GM13976 (cell line): ENCODE measurements around the gene ARMC6.
"Not testable (repeated sequence)": the region's sequence is repeated elsewhere in the genome, so short reads cannot be mapped to it uniquely, and the experiment has no call there.

Source experiments
- DNase-seq: peaks from one replicate; pipeline ENCODE4 v3.0.0; 2012; ENCODE audit warnings: low spot score
- in situ Hi-C: fragments of 300-500 bp; cut with MboI; formaldehyde crosslinking; loops from one replicate; pipeline ENCODE4 v1.12.0; 2022; ENCODE audit warnings: low sequenced_read_pairs, mixed read lengths, inconsistent platforms; ENCODE audit not compliant: unreplicated experiment
- TF ChIP-seq, protein P1 (sequence below): IDR thresholded peaks from 2 replicates; pipeline ENCODE4 v1.5.1; 2012; ENCODE audit warnings: borderline replicate concordance, mild to moderate bottlenecking; ENCODE audit not compliant: insufficient read depth; ENCODE audit errors: extremely low read depth, missing control alignments, control extremely low read depth

The ARMC6 gene

DNA sequence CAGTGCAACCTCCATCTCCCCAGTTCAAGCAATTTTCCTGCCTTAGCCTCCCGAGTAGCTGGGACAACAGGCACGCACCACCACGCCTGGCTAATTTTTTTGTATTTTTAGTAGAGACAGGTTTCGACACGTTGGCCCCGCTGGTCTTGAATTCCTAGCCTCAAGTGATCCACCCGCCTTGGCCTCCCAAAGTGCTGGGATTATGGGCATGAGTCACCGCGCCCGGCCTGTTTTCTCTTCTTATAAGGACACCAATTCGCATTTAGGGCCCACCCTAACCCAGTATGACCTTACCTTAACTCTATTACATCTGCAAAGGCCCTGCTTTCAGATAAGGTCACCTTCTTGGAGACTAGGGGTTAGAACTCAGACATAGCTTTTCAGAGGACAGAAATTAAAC, 69.8 kb downstream of the ARMC6 start:
- TF ChIP-seq, protein P1, sequence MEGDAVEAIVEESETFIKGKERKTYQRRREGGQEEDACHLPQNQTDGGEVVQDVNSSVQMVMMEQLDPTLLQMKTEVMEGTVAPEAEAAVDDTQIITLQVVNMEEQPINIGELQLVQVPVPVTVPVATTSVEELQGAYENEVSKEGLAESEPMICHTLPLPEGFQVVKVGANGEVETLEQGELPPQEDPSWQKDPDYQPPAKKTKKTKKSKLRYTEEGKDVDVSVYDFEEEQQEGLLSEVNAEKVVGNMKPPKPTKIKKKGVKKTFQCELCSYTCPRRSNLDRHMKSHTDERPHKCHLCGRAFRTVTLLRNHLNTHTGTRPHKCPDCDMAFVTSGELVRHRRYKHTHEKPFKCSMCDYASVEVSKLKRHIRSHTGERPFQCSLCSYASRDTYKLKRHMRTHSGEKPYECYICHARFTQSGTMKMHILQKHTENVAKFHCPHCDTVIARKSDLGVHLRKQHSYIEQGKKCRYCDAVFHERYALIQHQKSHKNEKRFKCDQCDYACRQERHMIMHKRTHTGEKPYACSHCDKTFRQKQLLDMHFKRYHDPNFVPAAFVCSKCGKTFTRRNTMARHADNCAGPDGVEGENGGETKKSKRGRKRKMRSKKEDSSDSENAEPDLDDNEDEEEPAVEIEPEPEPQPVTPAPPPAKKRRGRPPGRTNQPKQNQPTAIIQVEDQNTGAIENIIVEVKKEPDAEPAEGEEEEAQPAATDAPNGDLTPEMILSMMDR, result no peak

DNA sequence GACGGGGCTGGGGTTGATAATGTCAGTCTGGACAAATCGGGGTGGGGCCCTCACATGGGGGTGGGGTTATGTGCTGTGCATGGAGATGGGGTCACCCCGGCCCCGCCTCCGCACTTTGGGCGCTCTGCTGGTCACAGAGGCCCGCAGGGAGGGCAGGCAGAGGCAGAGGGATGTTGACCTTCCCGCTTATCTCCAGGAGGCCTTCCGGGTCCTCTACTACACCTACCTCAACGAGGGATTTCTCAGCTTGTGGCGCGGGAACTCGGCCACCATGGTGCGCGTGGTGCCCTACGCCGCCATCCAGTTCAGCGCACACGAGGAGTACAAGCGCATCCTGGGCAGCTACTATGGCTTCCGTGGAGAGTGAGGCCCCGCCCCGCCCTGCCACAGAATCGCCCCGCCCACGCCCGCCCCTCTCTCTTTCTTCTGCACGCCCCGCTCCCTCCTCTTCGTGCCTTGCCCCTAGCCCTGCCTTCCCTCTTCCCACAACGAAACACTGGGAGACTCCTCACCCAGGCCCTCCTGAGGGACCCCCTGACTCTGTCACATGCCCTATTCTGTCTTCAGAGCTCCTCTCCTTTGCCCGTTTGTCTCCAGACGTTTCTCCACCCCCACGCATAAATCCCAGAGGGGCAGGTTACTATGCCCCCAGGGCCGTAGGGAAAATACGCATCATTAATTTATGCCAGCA, 72.1 kb downstream of the ARMC6 start:
- in situ Hi-C loops, result no loop called here
- DNase-seq, result peak; percentile 72
- TF ChIP-seq, protein P1, result no peak

More for the DNA sequence above, 69.8 kb downstream of the ARMC6 start:
- in situ Hi-C loops, result no loop called here
- no peak for DNase-seq

DNA sequence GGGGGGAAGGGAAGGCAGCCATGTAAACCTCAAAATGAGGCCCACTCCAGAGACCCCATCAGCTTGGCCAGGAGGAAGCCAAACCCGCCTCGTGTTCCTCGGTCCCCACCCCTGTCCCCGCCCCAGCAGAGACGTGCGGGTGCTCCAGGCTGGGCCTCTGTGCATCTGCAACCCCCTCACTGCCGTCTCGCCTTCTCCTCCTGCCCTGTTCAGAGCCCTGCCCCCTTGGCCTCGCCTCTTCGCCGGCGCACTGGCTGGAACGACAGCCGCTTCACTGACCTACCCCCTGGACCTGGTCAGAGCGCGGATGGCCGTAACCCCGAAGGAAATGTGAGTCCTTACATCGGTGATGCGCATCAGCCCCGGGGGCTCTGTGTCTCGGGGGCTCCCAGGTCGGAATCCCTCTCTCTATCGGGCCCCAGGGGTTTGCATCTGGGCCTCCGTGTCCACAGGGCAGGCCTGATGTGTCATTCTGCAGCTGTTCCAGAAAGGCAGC, 72.7 kb downstream of the ARMC6 start:
- TF ChIP-seq, protein P1, result no peak
- in situ Hi-C loops, result no loop called here
- no peak for DNase-seq

DNA sequence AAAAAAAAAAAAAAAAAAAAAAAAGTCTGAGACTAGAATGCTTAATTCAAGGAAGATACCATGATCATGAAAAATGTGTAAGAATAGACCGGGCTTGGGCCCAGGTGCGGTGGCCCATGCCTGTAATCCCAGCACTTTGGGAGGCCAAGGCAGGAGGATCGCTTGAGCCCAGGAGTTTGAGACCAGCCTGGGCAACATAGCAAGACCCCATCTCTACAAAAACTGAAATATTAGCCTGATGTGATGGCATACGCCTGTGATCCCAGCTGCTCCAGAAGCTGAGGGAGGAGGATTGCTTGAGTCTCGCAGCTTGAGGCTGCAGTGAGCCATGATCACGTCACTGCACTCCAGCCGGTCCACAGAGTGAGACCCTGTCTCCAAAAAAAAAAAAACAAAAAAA, 73.5 kb downstream of the ARMC6 start:
- in situ Hi-C loops, DNase-seq: not testable (repeated sequence)

DNA sequence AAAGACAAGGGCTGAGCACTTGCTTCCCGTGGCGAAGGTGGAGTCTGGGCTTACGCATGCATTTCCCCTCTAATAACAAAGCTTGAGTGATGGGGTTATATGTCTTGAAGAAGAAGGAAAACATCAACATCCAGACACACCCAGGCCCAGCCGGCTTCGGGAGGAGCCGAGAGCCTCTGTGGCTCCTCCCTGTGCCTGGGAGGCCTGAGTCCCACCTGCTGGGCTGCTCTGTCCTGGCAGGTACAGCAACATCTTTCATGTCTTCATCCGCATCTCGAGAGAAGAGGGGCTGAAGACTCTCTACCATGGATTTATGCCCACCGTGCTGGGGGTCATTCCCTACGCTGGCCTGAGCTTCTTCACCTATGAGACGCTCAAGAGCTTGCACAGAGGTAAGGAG, 74.3 kb downstream of the ARMC6 start:
- DNase-seq, result no peak
- TF ChIP-seq, protein P1, result no peak
- in situ Hi-C loops, result no loop called here
